Right forelimb (tissue), 1 donor: ENCODE measurements around the gene FBRSL1.
A peak's percentile ranks its signal among the peaks of the same experiment; 100 is the strongest.

Source experiments
- DNase-seq: peaks from one replicate; pipeline ENCODE4 v3.0.0-alpha.2; 2018

FBRSL1 gene

DNA sequence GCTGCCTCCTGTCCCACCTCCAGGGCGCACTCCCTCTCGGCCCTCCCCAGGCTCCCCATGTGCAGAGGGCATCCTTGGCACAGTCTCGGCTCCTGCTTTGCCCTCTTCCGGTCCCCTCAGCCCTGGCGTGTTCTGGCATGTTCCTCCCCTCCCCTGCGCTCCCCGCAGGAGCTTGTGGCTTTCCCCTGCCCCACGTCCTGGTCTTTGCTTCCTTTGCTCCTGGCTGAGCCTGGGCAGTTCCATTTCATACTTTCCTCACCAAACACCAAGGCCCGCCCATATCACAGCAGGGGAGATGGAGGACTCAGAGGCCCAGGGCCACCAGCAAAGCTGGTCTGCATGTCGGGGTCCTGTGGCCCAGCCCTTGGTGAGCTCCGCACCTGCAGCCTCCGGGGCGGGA lies 56.0 kb downstream of the FBRSL1 start:
- DNase-seq = no peak

DNA sequence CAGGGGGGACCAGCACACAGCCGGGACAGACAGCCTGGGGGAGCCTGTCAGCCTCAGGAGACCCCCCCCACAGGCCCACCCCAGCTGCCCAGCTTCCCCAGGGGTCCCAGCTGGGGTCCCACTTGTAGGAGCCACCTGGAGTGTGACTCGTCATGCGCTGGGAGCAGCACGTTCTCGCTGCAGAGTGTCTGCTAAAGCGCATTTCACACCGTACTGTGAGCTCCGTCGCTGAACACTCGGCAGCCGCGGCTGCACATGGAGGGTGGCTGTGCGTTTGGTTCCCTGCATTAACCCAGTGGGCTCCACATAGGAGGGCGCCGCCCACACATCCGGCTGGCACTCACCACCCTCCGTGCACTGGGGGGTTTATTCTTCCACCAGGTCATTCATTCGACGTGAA lies 56.7 kb downstream of the FBRSL1 start:
- DNase-seq = no peak

DNA sequence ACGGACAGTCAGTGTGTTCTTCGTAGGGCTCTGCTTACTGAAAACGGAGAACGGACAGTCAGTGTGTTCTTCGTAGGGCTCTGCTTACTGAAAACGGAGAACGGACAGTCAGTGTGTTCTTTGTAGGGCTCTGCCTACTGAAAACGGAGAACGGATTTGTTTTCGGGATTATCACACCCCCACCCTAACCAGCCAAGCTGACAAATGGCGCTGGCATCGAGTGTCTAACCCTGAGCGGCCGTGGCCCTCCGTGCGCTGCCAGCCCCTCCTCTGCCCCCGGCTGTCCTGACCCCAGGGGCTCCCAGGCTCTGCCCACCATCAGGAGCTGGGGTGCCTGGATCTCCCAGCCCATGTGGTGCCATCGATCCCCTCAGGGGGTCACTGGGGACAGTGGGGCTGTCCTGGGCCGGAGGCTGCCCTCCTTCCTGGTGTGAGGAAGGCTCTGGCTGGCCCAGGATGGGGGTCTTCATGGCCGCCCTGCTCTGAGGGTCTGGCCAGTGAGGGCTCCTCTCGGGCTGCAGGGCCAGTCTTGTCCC lies 57.3 kb downstream of the FBRSL1 start:
- no peak for DNase-seq

DNA sequence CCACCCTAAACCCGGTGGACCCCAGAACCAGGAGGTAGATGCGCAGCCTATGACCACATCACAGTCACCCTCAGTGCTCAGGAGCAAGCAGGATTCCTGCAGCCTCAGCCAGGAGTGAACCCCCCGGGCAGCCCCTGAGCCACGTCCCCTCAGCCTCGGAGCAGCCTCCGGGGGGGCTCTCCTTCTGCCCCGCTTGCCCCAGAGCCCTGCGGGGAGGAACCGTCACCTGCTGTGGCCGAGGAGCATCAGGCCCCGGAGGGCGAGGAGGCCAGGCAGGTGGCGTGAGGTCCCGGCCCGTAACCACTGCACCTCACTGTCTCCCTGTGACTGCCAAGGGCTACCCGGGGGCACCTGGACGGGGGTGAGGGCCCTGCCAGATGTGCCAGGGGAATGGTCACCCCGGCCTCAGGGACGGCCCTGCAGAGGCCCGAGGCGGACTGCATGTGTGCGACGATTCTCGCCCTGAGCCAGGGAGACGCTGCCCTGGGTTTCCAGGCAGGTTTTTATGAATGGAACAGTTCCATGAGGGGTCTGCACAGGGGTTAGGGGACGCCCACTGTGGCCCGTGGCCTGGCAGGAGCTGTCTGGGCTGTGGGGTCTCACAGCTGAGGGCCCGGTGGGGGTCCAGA lies 58.6 kb downstream of the FBRSL1 start:
- DNase-seq = no peak

DNA sequence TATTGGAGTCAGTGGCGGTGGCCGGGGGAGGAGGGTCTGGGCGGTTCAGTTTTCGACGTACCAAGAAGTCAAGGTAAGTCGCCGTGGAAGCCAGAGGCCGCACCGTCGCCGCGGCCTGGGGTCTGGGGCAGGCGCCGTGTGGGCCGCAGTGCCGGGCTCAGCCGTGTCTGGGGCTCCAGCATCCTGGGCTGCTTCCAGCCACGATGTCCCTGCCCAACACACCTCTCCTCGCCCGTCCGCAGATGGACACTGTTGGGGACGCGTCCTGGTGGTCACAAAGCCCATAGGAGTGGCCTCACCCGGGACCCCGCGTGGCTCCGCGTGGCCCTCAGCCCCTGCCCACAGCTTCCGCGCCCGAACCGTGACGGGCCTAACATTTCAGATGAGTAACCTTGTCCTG lies 59.1 kb downstream of the FBRSL1 start:
- DNase-seq = no peak

DNA sequence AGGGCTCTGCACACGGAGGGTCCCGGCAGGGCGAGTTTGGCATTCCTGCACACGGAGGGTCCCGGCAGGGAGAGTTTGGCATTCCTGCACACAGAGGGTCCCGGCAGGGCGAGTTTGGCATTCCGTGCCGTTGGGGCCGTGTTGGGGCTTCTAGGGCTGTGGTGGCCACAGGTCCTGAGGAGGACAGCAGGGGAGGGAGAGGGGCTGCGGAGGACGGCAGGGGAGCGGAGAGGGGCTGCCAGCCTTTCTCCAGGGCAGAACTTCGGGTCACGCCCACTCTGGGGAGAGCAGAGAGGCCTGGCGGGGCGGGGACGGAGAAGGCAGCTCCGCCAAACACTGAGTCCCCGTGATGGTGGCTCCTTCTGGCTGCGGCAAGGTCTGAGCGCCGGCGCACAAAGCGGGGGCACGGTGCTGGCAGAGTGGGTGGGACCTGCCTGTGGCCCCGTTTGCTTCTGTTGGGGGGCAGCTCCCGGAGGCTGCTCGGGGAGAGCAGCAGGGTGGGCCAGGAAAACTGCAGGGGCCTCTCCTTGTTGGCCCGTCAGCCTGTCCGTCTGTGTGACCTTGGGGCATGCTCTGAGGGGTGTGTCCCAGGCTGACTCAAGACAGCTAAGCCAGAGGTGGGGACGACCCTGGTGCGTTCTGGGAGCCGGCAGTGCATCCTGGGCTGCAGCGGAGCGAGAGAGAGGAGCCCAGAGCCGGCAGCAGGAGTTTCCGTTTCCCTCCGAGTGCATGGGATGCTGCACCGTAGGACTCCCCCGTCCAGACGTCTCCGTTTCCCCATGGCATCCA lies 60.3 kb downstream of the FBRSL1 start:
- DNase-seq = no peak

DNA sequence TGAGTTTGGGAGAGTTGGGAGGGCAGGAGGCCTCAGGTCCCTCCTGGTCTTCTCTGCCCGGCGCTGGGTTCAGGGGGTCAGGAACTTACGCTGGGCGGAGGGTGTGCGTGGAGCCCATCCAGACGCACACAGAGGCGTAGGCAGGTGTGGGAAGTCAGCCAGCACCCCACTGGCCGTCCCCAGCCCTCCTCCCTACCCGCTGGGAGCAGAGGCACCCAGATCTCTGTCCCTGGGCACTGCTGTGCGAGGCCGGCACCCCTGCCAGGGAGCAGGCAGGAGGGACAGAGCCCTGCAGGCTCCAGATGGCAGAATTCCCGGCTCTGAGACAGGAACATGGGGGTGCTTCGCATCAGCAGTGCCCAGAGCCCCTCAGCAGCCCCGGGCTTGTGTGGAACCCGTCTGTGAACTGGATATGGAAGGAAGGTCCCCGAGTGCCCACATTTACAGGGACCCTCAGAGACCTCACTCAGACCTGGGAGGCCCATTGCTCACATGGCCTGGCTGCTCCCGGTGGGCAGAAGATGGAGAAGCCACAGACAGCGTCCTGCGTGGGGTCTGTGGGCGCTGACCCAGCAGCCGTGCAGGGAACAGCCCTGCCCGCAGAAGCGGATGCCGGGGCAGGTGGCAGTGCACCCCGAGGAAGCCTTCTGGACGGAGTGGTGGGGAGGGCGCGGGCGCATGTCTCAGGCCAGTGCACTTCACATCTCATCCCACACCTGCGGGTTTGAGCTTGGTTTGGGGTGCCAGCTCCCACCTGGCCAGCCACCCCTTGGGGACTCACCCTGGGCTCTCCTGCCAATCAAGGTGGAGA lies 61.1 kb downstream of the FBRSL1 start:
- DNase-seq = no peak

DNA sequence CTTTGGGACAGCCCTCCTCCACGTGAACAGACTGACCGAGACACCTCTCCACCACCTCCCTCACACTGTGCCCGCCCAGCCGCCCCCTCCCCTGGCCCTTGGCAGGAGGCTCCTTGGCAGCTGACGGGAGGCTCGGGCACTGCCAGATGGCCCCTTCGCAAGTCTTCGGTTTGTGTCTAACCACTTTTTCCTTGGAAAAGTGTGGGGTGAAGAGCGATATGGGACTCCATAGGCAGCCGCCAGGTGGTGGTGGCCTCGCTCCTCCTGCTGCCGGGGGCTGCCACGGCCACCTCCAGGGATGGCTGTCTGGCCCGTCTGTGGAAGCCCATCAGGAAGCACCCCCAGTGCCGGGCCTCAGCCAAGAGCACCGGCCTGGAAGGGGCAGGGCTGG lies 61.7 kb downstream of the FBRSL1 start:
- no peak for DNase-seq

DNA sequence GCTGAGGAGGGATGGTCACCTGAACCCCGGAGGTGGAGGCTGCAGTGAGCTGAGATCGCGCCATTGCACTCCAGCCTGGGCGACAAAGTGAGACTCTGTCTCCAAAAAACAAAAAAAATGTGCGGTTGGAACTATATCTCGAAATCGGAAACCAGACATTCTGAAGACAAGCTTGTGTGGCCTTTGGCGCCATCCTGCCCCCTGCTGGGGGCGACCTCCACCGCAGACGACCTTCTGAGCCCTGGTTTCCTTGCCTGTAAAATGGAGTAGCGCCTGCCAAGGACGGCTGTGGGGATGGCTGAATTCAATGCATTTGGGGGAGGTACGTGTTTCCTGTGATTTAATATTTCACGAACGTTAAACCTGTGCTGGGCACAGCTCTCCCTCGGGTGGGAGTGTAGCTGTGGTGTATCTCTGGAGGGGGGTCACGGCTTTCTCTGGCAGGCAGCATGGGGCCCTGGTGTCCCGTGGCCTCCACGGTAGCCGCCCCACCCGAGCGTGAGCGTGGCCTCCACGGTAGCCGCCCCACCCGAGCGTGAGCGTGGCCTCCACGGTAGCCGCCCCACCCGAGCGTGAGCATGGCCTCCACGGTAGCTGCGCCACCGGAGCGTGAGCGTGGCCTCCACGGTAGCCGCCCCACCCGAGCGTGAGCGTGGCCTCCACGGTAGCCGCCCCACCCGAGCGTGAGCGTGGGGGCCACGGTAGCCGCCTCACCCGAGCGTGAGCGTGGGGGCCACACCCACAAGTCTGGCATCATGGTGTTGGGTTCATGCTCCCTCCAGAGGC lies 65.1 kb downstream of the FBRSL1 start:
- no peak for DNase-seq

DNA sequence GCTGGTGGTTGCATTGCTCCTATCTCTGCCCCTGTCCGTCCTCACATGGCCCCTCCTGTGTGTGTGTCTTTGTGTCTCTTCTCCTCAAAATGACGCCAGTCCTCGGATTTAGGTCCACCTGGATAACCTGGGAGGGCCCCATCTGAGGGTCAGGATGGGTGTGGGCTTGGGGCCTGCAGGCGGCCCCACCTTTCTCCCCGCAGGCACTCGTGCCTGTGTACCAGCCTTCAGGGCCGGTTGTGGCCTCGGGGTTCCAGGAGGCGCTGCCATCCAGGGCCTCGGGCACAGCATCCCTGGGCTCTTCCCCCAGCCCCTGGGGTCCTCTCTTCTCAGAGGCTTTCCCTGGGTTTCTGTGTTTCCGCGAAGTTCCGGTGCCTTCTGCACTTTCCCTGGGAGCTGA lies 65.7 kb downstream of the FBRSL1 start:
- no peak for DNase-seq

DNA sequence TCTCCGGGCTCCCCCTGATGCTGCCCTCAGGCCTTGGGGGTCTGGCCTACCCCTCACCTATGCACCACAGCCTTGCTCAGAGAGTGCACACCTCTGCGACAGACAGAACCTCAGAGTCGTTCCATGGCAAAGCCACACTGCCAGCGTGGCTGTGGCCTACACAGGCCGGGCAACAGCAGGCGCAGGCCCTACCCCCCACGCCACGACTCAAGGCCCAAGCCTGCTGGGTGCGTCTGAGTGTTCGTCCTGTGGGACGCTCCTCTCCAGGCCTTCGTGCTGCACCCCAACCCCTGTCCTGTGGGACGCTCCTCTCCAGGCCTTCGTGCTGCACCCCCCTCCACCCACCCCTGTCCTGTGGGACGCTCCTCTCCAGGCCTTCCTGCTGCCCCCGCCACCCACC lies 66.3 kb downstream of the FBRSL1 start:
- DNase-seq = no peak

DNA sequence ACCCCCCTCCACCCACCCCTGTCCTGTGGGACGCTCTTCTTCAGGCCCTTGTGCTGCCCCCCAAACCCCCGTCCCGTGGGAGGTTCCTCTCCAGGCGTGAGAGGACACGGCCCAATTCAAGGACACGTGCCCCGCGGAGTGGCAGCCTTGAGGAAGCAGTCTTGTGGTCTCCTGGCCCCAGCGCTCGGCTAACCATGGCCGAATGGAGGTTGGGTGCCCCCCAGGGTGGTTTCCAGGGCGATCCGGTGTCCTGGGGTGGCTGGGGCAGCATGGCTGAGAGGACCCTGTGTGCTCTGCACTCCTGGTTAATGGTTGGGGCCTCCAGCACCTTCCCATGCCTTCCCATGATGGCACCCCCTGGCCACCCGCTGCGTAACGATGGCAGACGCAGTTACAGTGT lies 66.8 kb downstream of the FBRSL1 start:
- DNase-seq = no peak

DNA sequence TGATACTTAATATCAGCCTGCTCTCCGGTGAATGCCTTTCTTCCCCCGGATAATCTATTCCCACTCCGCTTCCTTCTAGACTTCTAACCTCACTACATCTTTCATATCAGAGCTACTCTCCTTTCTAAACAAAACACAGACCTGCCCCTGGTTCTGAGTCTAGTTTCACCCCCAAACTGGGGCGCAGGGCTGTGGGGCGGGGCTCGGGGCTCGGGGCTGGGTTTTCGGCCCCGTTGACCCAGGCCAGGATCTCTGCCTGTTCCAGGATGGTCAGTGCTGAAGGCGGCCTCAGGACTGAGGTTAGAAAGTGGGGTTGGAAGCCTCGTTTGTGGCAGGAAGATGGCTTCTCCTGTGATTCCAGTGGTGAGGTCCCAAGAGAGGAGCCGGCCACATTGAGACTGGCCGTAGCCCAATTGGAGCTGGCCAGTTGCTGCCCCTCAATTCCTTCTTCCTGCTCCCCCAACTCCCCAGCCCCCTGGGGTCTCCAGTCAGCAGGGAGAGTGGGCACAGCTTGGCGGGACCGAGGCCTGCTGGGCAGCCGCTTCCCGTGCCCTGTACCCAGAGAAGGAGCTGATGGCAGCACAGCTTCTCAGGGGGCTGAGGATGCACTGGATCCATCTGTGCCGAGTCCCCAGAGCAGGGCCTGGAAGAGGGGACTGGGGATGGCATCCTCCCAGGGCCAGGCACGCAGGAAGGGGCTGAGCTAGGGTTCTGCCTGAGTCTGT lies 67.5 kb downstream of the FBRSL1 start:
- no peak for DNase-seq

DNA sequence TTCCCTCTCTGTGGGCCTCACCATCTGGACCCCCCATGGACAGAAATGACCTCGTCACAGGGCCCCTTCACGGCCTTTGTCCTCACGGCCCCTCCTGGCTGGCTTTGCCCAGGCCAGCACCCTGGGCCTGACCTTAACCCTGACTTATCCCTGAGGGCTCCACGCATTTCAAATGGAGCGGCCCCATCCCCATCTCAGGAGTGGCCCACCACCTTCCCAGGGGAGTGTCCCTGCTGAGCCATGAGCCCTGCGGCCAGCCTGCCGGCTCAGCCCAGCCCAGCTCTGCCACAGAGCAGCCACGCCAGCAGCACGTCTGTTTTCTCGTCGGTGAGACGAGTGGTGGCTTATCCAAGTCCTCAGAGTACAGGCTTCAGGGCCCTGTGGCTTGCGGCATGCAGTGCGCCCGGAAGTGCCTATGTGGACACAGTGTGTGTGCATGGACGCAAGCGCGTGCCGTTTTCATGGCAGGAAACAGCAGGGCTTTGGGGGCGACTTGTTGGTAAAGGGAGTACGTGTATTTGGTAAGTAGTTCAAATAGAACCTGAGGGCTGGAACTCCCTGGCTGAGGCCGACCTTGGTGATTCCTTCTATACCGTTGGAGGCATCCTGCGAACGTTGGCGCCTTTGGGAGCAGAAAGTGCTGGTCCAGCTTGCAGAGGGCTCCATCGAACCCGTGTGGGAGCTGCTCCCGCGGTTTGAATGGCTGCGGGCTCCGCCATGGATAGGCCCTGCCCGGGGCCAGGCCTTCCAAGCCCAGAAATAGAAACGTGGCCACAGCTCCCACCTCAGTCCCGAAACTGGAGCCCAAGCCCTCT lies 68.3 kb downstream of the FBRSL1 start:
- DNase-seq = no peak

DNA sequence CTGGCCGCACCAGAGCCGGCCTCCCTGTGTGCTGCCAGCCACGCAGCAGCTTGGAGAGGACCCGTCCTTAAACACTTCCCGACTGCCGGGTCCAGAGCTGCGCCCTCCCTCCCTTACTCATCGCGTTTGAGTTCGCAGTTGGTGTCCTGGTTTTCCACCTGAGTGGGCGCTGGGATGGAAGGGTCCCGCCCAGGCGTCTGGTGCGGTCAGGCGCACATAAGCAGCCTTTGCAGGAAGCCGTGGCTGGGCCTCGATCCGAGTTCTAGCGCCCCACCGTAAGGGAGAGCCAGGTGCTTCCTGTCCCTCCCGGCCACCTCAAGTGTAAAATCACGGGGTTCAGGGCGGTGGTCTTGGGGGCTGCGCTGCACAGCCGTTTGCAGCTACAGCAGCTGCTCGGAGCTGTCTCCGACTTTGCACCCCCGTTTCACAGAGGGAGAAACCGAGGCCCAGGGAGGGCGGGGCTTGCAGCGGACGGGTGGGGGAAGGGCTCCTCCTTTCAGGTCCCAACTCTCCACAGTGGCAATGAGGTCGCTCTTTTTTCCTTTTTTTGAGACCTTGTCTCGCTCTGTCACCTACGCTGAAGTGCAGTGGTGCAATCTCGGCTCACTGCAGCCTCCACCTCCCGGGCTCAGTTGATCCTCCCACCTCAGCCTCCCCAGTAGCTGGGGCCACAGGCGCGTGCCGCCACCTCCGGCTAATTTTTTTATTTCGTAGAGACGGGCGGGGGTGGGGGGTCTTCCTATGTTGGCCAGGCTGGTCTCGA lies 69.1 kb downstream of the FBRSL1 start:
- no peak for DNase-seq

DNA sequence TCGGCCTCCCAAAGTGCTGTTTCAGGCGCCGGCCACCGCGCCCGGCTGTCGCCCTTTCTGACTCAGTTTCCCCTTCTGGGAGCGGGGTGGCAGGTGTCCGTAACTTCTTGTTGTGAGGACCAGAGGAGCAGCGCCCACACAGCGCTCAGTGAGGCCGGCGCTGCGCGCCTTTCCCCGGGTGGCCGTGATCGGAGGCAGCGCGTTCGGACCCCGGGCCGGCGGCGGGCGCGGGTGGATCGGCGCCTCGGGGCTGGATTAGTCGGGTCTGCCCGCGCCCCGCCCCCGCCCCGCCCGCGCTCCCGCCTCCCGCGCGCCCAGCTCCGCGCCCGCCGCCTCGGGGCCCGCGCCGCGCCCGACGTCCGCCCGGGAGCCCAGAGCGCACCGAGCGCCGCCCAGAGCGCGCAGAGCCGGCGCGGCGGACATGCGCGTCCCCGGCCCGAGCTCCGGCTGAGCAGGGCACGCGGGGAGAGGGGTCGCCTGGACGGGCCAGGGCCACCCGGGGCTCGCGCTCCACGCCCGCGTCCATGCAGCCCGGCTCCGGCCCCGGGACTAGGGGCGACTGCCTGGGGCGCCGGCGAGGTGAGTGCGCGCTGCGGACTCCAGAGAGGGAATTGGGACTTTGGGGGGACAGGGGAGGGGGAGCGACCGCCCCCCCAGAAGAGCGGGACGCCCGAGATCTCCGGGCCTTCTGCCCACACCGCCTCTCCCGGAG lies 69.9 kb downstream of the FBRSL1 start:
- DNase-seq = peak; percentile 78

DNA sequence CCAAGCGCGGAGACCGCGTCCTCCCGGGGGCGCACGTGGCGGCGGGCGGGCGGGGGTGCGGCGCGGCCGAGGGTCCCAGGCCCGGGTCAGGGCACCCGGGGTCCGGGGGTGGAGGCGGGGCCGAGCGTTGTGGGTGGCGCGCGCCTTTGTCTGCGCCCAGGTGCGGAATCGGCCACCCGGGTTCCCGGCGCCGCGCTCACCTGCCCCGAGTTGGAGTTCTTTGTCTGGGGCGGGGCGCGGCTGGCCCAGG lies 70.3 kb downstream of the FBRSL1 start:
- DNase-seq = no peak

DNA sequence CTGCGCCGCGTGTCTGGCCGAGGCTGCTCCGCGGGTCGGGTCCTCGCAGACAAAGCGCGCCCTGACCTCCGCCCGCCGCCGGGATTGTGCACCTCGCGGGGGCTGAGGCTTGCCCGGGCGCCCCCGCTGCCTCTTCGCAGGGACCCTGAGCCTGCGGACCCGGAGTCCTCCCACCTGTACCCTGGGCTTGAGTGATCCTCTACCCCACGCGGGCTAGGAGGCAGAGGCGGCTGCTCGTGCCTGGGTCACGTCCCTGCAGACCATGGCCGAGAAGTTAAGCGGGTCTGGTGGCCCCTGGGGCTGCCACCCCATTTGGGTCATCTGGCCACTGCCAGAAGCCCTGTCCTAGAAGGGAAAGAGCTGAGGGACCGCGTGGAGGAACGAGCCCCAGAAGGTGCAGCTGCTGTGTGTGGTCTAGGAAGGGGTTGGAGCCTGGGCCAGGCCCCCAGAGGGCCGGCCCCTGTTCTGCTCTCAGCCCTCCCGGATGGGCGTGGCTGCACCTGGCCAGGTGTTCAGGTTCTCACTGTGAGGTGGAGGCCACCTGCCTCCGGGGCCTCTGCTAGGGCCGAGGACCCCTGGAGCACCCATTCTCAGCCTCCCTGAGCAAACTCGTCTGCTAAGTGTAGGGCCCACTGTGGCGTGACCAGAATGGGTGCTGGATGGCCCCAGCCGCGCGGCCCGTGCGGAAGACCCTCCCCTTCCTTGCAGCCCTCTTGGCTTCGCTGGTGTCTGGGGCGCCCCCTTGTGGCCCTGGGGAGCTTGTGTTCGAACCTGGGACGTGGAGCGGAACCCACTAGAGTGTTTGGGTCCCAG lies 70.9 kb downstream of the FBRSL1 start:
- DNase-seq = peak; percentile 82
